COLO829 (cell line): Measurements from ENCODE around the gene BCR.
"Not testable (repeated sequence)": the region's sequence is repeated elsewhere in the genome, so short reads cannot be mapped to it uniquely, and the experiment has no call there.

Source experiments
- DNase-seq: peaks from one replicate; pipeline ENCODE4 v3.0.0; 2012; ENCODE audit warnings: low spot score

Gene BCR

DNA sequence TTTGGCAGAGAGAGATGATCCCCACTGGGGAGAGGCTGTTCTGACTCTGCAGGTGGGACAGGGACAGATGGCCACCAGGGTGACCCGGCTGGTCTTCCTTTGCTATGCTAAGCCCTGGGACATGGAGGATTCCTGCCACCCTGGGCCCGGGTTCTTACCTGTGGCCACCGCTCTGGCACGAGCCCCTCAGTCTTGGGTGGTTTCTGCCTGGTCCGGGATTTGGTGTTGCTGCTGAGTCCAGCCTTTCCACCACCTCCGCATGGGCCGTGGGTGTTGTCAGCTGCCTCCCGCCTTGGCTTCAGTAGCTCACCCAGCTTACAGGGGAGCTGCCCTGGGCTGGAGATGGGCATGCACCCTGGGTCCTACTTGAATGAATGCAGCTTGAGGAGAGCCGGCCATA, 138.0 kb downstream of the BCR start:
- not testable (repeated sequence) for DNase-seq

DNA sequence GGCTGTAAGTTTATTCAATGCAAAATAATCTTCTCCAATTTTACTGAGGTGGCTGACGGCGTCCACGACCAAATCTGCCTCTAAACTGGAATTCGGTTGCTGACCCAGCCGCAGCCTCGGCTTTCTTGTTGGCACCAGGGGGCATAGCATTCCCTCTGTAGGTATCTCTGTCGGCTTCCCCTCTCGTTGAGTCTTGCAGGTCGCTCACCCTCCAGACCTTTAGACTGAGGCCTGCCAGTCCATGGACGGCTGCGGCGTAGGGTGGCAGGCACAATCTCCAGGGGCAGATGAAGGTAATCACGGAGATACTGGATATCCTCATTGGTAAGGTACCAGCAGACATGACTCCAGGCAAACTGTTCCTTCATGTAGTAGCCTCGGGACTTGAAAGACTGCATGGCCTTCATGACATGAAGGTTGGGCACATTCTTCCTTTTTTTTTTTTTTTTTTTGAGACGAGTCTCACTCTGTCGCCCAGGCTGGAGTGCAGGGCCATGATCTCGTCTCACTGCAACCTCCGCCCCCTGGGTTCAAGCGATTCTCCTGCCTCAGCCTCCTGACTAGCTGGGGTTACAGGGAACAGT, 142.3 kb downstream of the BCR start:
- DNase-seq, result not testable (repeated sequence)

DNA sequence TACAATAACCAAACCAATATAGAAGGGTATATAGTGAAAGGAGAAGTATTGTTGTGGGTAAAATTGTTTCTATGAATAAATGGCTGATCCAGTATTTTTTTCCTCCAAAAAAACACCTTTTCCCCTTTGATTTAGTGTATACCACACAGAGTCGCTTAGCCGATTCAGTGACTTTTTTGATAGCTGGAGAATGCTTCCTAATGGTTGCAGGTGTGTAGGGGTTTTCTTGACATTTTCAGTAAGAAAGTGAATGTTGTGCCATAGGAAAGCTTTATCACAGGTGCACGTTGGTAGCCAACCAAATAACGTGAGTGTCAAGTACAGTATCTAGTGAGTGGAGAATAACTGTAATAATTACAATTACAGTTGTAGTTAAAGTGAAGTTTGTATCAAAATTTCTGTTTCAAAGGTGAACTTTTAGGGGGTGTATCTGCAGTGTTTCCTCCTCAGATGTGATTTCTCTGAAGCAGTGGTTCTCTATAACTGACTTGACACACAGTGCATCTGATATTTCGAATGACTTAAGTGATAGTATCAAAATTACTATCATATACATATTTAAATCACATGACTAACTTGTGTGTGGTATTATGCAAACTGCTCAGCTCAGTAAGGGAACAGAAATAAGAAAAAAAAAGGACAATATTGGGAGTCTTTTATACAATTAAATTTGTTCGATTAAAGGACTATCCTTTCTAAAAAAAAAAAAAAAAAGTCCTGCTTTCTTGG, 143.8 kb downstream of the BCR start:
- not testable (repeated sequence) for DNase-seq

DNA sequence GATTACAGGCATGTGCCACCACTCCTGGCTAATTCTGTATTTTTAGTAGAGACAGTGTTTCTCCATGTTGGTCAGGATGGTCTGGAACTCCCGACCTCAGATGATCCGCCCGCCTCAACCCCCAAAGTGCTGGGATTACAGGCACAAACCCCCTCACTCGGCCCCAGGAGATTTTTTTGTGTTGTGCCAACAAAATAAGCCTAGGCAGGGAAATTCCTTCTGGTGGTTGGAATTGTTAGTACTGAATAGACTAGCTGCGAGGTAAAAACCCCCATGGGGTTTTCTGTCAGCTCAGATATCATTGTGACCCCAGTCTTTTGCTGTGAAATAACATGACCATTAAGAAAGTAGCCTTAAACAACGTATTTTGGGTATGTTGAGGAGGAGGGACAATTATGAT, 144.9 kb downstream of the BCR start:
- DNase-seq, result no peak

DNA sequence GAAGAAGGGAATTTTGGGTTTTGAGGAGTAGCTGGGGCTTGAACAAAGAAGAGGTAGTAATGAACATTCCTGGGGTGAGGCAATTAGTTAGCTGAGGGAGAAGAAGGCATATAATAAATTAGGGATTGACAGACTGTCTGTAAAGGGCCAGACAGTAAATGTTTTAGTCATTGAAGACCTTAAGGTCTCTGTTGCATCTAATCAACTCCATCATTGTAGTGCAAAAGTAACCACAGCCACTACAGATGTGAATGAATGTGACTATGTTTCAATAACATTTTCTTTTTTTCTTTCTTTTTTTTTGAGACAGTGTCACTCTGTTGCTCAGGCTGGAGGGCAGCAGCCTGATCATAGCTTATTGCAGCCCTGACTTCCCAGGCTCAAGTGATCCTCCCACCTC, 153.5 kb downstream of the BCR start:
- not testable (repeated sequence) for DNase-seq

DNA sequence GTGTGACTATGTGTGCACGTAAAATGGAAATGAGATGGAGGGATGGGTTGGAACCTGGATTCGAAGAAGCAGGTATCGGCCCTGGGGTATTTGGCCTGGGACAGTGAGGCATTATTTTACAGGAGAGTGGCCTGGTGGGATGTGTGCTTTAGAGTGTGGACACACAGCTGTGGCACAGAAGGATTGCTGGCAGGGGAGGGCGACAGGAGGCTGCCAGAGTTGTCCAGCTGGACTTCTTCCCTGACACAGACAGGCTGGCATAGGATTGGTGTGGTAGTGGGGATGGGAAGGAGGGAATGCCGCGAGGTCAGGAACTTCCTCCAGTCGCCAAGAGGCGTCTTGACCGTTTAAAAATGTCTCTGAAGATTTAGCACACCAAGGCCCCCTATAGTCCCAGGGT, 157.4 kb downstream of the BCR start:
- DNase-seq, result not testable (repeated sequence)

DNA sequence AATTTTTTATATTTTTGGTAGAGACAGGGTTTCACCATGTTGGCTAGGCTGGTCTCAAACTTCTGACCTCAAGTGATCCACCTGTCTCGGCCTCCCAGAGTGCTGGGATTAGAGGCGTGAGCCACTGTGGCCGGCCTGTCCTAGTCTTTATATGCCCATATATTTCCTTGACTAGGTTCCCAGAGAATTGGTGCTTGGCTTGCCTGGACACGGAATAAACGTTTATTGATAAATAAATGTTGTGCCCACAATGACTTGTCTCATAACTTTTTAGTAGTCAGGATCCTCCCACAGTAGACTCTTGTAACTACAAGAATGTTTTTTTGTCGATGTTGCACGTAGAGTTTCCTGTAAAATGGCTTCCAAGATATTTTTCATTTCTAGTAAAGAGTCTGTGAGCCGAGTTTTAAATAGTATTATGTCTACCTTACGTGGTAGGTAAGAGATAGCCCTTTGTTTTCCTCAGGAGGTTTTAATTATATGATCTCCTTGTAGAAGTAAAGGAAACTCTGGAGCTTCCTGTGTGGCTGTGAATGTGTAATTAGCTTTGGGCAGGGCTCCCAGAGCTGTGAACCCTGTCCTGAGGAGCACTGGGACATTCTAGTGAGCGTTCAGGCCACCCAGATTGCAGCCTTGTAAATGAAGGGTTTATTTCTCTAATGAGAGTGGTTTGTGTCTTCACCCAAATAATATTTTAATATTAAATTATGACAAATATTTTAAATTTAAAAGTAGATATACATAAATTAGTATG, 161.8 kb downstream of the BCR start:
- DNase-seq, result not testable (repeated sequence)

DNA sequence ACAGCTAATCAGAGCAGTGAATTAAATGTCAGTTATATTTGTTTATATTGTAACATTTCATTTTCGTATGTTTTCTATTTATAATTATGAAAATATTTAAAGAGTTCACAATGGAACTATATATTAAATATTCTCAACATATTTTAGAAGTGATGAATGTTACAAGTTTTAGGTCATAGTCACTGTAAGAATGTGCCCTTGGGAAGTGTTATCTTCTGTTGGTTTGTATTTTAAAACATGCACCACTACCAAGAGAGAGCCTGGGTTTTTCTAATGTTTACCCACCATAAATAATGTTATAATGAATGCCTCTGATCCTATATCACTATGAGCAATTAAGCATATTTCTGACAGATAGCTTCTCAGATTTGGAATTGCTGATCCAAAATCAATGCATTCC, 171.0 kb downstream of the BCR start:
- no peak for DNase-seq

DNA sequence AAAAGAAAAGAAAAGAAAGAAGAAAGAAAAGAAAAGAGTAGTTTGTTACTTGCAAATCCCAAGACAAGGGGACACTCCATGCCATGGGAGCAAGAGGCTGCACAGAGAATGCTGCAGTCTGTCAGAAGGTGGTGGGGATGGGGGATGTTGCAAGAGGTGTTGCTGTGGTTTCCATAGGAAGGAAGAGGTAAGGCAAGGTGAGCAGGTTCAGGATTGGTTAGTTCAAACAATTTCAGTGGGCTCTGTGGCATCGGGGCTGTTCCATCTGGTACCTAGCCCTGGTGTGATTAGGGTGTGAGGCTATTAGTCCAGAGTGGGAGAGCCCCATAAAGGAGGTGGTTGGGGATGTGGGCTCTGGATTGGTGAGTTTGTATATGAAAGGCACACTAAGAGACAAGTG, 172.7 kb downstream of the BCR start:
- DNase-seq, result no peak

DNA sequence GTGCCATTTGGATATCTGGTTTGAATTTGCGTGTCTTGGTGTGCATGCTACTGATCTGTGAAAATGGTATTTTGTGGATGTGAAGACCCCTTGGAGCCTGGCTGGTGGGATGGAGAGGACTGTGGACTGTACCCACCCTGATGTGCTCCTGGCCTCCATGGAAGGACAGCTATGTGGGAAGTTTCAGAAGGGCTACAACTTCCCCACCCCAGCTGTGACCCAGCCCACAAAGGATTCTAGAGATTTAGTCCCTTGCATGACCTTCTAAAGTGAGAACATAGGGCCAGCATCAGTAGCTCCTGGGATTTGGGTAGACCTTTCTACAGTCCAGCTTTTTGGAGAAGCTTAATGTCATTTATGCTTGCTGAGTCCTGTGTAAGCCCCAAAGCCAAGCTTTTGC, 173.4 kb downstream of the BCR start:
- DNase-seq, result no peak

DNA sequence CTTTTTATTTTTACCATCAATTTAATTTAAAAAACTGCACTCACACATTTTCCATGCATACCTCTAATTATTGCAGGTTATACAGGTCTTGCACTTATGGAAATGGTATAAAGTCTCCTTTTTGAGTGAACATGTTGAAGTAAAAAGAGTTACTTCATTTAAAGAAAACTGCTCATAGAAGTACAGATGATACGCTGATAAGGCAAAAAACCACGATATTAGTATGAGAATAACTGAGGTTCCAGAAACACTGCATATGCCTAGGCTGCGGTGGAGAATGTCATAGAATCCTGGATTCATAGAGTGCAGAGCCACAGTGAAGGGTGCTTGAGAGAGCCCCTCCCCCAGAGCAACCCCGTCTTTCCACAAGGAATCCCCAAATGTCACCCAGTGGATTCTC, 175.8 kb downstream of the BCR start:
- DNase-seq, result no peak

DNA sequence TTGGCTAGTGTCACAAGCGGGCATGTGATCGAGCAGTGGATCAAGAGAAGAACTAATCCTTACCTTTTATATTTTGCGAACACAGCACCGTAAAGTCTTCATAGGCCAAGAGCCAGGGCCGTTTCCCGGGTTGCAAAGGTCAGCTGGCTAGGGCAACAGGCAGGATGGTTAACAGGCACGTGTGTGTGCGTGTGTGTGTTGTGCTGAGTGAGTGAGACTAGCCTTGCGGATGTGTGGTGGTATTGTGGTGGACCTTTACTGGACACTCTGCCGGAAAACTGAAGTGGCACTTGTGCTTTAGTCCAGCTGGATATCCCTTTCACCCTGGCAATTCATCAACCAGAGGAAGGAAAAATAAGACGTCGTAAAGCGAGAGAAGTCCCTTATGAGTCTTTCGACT, 176.7 kb downstream of the BCR start:
- no peak for DNase-seq

DNA sequence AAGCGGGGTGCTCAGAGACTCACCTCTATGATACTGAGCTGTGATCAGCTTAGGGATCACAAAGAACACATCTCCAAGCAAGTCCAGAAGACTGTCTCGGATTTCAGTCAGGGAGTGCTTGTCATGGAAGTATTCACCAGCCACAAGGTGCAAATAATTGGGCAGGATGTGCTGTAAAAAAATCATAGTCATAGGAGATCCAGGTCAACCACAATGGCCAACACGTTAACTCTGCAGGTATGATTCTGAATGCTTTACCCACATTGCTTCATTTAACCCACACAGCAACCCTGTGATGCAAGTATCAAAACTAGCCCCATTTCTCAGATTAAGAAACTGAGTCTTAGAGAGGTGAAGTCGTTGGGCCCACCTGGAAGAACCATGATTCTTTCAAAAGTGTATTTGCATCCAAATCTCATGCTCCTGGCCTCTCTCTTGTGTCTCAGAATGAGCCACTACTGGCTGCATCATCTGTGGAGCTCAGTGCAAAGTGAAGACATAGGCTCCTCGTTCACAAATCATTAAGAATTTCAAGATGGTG, 179.3 kb downstream of the BCR start:
- no peak for DNase-seq

DNA sequence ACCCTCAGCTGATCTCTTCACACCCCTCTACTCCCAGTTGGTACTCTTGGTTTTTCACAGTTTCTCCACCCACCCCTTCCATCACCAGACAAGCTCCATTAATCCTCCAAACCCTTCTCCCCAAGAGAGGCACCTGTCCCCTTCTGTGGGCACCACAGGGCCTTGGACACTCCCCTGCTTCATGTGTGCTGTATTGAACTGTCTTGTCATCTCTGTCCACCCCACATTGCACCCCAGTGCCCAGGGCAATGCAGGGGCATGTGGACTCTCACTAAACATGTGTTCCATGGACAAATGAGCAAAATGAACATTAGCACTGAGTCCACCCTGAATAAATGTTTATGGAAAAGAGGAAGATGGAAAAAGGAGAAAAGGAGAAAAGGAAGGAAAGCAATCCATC, 181.4 kb downstream of the BCR start:
- no peak for DNase-seq

DNA sequence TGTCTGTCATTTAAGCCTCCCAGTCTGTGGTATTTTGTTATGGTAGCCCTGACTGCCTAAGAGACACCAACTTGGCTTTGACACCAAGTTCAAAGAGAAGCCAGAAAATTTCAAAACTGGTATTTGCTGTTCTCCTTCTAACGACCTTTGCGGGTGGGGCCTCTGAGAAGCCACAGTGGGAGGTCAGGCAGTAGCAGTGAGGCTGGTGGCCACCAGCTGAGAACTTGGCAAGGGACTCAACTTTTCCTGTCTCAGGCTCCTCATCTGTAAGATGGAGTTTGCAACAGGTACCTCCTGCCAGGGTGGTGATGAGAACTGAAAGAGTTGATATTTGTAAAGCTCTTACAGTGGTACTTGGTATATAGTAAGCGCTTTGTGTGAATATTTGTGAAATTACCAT, 183.4 kb downstream of the BCR start:
- DNase-seq, result no peak

DNA sequence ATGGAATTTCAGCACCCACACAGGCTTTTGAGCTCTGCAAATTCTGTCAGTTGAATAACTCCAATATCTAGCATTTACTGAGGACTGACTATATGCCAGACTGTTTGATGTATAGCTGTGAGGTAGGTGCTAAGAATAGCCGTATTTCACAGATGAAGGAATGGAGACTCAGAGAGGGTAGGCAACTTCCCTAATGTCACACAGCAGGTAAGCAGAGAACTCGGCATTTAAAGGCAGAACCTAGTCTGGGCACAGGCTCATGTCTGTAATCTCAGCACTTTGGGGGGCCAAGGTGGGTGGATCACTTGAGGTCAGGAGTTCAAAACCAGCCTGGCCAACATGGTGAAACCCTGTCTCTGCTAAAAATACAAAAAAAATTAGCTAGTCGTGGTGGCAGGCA, 184.1 kb downstream of the BCR start:
- DNase-seq, result no peak

DNA sequence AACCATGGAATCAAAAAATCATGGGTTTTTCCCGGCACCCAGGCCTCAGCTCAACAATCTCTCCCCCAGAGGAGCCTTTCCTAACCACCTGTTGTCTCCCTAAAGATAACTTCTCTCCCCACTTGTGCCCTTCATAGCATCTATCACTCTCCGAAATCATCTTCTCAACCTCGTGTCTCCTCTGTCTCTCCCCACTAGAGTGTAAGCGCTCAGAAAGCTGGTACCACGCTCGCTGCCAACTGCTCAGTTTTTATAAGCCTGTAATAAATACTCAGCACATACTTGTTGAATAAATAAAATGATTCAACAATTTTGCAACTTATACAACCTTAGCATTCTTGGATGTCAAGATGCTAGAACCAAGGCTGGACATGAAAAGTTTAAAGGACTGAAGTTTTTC, 185.2 kb downstream of the BCR start:
- DNase-seq, result no peak

DNA sequence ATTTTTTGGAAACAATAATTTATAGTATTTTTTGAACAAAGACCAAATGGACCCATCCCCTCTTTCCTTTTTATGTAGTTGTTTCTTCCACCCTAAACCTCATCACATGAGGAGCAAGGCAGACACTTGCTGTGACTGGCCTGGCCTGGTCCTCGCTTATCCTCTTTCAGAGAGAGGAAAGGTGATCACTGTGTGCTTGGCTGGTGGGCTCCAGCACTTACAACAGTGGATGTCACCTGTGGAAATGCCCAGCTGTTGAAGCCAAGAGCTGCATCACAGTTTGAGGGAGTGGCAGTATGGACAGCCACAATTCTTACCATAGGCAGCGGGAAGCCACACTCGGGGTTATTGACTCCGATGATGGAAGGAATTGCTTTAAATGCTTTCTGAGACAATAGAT, 185.7 kb downstream of the BCR start:
- DNase-seq, result no peak

DNA sequence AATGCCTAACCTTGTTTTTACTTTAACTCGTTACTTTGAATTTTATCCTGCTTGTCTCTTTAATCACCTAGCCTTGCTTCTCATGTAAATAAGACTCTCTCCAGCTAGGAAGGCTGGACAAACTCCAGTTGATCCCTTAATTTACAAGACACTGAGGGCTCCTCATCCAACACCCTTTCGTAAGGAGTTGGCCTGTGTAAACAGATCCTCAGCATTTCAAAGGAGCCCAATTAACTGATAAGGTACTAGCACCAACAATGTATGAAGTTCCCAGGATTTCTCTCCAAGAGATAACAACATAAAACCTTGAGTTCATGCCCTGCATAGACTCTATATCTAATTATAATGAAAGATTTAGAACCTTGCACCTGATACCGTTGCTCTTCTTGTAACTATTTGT, 186.9 kb downstream of the BCR start:
- DNase-seq, result not testable (repeated sequence)
